ENCODE results near the gene VIT.

DNA sequence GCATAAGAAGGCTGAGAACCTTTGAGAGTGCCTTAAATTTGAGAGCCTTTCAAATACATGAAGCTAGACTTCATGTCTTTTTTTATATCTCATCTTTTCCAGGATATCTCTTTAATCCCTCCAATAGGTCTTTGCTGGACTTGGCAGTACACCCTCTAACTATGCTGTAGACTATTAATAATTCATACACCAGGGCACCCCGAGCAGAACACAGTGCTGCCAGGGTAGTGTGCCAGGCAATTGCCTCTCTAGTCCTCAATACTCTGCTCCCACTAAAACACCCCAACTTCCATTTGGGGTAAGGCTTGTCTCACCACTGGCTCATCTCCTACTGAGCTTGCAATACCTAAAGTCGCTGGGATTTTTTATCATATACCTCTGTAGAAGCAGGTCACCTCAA is 80.8 kb downstream of the VIT start:
- TF ChIP-seq POLR2A (IDR thresholded peaks at IDR 0.05; ENCODE audit: low read depth, low read length) (no peak), POLR2AphosphoS5 (IDR thresholded peaks at IDR 0.05; ENCODE audit: low read depth, low read length) (no peak), TAF1 (IDR thresholded peaks at IDR 0.05; ENCODE audit: low read depth, low read length) (no peak)

All from GM12891 (cell line).